NCI-H774 (cell line): ENCODE measurements around the gene TSHZ3.

Experiments
- DNase-seq: peaks from one replicate; lab custom pipeline; 2025; lab: John Stamatoyannopoulos, UW

Gene TSHZ3

DNA sequence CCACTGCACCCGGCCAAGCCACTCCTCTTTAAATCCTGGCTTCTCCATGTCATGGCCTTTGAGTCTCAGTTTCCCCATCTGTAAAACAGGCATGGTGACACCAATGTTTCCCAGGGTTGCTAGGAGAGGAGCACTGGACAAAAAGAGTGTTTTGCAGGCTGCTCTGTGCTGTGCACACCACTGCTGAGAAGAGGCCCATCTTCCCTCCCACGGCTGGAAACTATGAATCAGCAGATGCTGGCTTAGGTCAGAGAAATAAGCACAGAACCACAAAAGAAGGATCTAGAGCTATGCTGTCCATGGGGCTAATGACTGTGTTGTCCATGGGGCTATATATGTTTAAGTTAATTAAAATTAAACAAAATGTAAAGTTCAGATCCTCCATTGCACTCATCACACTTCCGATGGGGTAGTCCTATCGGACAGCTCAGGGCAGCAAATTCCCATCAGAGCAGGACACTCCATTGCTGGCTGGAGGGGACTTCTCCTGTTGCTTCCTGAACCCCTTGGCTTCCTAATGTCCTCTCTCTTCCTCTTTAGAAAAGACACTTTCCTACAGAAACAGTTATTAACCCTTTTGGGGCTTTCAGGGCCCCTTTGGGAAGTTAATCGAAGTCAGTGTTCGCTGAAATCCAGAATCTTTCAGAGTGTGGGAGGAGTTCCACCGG lies 37.1 kb downstream of the TSHZ3 start:
- DNase-seq = no peak

DNA sequence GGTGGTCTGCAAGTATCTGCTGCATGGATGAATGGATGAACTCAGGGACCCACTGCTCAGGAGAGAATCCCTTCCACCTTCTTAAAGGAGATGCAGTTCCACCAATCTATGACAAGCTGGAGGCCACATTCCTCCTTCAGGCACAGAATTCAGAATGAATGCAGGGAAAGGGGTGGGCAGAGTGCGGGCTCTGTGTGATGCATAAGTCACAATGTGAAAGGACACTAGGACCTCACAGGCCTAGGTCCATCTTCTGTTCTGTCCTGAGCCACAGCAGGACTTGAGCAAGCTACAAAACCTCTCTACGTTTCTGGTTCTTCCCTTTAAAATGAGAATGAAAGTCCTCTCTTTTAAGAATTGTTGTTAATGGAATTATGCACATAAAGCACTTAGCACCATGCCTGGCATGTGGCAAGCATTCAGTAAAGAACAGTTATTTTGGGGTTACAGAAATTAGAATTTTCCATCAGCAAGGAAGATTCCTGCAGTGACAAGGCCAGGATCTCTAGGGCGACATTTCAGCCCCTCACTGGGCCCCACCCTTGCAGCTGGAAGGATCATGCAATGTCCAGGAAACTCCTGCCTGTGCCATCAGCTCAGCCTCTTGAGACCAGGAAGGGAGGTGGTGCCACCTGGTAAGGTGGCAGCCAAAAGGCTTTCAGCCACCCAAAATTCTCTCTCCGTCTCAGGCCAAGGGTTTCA lies 38.7 kb downstream of the TSHZ3 start:
- DNase-seq = no peak

DNA sequence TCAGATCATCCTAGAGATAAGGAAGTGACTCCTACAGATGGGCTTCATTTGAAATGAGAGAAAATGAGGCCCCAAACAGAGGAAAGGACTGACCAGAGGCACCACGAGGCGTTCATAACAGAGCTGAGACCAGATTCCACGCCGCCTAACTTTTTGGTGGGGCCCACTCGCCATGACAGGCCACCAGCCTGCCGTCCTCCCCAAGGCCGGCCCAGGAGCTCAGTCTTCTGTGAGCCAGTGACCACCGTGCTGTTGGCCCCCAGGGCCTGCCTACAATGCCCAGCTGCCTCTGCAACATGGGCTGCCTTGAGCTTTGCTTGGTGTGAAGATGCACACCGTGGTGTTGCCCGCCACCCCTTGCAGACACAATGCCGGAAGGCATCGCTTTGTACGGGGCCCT lies 40.5 kb downstream of the TSHZ3 start:
- DNase-seq = no peak

DNA sequence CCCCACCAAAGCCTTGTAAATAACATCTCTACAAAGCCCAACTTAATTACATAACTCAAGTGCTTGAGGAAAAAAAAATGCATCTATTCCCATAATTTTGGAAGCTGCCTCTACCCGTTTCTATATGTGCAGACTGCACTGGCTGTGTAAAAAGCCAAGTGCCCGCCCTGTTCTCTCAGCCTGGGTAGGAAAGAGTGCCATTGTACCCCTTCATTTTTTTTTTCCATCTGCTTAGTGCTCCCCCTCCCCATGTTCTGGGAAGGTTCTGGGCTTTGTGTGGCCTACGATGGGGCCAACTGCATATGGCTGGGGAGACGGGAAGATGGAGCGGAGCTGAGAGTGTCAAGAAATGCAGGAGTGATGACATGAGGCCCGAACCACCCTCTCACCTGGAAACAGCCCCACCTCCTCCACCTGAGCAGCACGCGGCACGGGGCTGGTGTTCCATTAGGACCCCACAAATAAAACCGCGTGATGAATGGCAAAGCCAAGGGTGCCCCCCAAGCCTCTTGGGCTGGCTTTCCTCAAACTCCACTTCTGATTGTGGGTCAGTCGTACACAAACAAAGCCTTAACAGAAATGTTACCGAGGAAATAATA lies 42.1 kb downstream of the TSHZ3 start:
- no peak for DNase-seq

DNA sequence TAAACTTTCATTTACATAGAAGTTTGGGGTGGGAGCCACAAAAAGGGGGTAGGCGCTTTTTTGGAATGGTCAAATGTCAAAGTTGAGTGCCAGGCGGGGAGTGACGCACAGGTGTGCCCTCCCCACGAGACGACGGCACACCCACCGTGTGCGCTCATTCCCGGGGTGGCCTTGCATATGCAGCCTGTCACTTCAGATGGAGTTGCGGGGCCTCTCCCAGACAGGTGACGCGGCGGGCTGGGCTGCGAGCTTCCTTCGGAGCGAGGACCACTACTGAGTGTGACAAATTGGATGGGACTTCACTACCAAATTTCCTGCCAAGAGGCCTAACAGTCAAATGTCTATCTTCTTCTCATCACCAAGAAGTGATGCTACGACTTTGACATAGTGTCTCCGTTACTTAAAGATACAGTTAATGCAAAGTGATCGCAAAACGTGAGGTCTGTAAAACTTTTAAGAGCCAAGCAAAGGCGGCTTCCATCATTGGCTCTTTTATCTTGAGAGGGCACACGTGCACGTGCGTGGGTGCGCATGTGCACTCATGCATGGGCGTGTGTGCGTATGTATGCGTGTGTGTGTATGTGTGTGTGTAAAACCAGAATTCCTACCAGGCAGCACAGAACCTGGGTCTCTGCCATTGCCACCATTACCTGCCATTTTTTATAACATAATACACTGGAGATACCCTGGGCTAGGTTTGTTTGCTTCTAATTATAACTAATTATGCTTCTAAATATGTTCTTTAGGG lies 43.1 kb downstream of the TSHZ3 start:
- DNase-seq = no peak

DNA sequence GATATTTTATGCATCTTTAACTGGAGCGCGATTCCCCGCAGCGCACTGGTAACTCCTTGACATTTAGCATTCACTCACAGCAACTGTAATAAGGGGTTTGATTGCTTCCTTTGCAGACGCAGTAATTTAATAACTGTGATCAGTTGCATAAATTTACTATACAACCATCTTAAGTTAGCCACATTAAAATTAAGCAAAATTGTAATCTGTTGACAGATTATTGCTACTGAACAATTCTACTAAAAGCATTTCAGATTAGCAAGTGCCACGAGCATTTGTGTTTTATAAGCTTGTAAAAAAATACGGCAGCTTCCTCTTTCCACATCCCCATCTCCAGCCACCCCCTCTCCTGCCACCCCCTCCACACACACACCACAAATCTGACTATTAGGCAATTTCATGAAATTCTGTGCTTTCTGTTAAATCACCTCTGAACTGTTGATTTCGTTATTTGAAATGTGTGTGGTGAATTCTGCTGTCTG lies 44.4 kb downstream of the TSHZ3 start:
- no peak for DNase-seq

DNA sequence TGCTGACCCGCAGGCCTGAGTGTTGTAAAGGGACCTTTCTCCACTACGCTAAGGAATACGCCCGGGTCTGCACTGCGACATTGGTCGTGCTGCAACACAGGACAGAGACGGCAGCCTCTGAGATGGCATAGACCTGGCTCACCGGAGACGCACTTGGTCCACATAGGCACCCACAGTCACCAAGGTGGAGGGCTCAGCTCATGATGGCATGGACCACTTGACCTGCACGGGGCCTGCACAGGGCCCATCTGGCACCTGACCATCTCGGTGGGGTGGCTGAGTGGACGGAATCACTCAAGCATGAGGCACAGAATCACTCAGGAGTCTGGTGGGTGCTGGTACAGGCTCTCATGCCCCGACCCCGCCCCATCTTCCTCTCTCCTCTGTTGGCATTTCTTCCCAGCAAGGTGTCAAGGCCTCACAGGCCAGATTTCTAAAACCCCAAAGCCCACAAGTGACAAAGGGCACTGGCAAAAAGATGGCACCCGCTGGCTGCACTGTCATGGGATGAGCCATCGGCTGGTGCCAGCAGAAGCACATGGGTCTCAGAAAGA lies 45.9 kb downstream of the TSHZ3 start:
- DNase-seq = no peak

DNA sequence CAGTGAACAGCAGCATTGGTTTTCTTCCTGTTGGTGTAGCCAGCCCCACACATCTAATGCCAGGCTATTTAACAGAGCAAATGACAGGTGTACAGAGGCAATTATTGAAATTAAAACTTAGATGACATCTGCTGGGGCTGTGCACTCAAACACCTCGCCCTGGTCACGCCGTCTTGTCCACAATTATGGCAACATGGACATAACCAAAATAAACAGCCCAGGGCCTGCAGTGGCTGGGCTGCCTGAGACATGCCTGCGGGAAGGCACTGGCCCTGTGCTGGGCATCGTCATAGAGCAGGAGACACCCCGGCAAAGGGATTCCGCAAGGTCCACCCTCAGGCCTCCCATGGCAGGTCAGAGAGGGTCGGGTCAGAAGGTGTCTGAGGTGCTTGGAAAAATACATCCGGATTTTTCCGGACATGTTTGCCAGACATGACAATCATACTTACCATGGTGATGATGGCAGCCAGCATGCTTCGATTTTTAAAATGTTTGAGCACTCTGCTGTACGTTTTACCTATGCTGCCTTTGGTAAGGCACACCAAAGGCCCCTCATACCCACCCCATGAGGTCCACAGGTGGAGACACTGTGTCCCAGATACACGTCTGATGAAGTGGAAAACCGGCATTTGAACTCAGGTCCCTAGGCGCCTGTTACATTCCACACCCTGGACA lies 47.8 kb downstream of the TSHZ3 start:
- no peak for DNase-seq

DNA sequence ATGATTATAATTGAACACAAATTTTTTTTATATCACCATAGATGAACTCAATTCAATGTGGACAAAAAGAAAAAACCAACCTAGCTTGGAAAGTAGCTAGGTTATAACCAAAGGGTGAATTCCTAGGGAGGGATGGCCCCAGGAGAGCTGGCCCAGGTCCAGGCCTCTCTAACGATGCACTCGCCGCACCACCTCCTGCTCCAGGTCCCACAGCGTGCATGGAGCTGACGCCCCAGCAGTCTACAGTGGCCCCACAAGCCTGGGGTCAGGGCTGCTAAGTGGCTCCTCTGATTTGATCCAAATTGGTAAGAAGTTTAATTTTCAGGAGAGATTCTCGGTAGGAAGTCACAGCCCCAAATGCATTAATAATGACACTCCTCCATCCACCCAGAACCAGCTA lies 48.8 kb downstream of the TSHZ3 start:
- no peak for DNase-seq

DNA sequence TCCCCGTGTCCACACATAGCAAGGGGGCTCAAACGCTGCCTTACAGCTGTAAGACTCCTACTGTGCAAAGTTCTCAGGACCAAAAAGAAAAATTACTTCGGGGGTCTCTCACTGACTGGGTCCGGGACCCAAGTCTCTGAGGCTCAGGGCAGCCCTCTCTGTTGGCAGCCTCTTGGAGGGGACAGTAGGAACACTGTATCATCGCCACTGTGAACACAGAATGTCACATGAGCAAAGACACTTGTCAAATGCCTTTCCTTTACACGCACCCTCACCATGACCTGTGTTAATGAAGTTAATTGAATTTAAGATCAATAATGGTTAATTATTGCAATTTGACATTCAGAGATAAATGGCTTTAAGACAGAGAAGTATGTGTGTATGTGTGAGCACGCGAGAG lies 49.6 kb downstream of the TSHZ3 start:
- DNase-seq = no peak

DNA sequence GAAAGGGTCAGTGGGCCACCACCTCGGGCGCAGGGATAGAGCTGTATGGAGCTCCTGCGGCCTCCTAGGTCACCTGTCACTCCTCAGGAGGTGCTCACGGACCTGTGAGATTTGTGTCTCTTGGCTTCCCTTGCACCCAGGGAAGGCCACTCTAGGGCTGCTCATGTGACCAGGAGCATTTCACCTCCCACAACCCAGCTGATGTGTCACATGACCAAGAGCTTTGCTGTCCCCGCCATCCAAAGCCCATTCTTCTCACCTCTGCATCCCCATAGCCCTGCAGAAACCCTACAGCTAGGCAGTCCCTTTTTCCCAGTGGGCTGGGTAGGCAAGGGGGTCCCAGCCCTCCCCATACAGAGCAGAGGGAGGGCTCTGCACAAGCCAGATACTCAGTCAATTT lies 51.2 kb downstream of the TSHZ3 start:
- DNase-seq = no peak

DNA sequence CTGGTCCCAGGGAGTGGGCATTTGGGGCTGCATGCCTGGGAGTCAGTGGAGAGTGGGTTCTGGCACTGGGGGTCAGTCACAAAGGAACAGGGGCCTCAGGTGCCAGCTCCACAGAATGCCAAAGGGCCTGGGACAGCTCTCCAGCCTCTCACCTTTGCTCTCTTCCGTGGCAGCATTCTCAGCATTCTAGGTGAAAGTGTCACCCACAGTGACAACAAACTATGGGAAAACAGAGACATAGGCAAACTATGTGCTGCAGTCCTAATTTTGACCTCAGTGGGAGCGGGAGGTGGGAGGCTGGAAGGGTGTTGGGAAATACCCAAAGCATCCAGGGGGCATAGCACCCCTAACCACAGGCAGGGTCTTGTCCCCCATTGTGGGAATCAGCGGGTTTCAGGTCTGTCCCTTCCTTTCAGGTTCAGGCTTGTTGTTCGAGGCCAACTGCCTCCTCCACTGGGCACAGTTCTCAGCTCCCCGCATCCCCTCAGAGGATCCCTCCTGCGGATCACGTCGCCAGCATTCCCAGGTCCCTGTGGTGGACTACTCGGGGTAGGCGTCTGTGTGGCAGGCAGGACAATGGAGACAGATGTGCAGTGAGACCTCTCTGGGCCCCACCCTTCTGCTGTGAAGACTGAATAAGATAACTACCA lies 52.4 kb downstream of the TSHZ3 start:
- DNase-seq = no peak

DNA sequence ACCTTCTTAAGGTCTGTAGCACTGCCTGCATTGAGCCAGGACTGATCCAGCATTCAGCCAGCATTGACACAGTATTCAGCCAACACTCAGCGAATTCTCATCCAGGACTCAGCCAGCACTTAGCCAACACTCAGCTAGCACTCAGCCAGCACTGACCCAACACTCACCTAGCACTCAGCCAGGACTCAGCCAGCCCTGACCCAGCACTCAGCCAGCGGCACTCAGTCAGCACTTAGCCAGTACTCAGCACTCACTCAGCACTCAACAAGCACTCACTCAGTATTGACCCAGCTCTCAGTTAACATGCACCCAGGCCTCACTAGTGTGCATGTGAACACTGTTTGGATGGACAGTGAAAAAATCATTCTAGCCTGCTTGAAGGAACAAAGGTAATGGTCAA lies 55.0 kb downstream of the TSHZ3 start:
- DNase-seq = no peak

DNA sequence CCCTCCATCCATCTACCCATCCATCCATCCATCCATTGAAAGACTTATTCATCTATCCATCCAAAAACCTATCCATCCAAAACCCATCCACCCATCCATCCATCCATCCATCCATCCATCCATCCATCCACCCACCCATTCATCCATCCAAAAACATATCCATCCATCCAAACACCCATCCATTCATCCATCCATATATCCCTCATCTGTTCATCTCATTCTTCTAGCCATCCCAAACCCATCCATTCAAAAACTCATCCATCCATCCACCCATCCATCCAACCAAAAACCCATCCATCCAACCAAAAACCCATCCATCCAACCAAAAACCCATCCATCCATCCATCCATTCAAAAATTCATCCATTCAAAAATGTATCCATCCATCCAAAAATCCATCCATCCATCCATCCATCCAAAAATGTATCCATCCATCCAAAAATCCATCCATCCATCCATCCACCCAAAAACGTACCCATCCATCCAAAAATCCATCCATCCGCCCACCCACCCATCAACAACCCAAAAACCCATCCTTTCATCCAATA lies 56.5 kb downstream of the TSHZ3 start:
- DNase-seq = no peak

DNA sequence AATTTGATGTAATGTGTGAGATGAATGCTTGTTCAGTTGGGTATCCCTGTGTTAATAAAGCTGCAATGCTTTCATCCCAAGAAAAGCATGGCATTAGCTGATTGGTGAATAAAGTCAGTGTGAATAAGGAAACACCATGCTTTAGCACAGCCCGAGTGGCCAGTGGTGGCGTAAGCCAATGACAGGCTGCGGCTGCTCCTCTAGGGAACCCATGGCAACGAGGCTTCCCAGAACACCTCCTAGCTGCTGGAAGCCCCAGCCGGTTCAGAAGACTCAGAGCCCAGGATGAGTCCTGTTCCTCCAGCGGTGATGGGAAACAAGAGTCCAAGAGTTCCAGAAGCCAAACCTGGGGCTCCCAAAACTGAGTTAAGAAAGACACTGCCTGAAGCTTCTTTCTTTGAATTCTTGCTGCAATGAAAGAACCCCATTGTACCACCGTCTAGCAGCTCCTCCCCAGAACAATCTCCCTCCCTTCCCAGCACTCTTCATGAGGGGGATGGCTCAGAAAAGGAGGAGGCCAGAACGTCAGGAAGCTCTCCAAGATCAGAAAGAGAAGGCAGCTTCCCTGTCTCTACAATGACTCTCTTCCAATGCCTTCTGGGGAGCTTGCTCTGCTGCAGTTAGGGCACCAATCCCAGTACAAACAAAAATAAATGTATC lies 58.2 kb downstream of the TSHZ3 start:
- no peak for DNase-seq

DNA sequence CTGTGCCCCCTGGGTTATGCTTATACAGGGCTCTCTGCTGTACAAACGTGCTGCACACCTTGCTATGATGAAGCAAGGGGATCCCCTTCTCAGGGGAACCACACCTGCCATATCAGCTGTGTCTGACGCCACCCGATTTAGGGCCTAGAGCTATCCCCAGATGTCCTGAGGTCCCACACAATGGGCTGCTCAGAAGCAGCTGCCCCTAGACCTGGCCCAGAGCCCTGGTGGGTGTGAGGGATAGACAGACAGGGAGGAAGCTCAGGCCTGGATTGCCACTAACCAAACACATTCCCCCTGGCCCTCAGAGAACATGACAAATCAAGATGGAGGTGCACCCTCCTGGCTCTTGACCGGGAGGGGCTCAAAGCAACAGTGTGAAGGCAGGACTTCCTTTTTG lies 59.3 kb downstream of the TSHZ3 start:
- DNase-seq = no peak

DNA sequence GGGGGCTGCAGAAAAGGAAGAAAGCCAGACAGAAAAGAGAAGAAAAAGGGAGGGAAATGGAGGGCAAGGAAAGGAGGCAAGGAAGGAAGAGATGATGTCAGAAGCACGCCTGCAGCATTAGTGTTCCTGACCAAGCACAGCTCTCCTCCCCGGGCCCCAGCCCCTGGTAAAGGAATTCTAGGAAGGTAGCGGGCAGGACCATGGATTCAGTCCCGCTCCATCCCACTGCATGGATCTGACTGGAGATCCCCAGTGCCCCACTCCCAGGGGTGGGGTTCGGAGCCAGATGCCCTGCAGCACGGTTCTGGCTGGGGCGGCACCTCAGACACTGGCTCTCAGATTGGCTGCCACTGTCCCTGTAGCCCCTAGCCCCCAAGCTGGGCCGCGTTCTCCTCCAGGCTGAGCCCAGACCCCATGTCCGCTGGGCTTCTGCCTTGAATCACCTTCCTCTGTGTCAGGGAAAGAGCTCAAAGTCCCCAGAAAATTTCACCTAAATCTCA lies 59.8 kb downstream of the TSHZ3 start:
- no peak for DNase-seq

DNA sequence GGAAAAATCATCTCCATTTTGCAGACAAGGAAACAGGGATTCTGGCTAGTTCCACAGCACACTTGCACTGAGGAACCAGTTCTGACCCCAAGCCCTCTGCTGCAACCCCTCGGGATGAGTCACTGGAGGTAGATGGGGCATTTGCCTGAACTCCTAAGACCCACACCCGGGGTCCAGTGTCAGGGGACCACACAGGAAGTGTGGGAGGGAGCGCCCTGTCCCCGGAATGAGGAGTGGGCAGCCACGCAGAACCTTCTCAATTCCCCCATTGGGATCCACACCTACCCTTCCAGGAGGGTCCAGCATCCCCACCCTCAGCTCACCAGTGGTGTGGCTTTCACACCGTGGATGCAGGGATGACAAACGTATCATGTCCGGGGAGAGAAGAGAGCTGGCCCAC lies 62.7 kb downstream of the TSHZ3 start:
- no peak for DNase-seq

DNA sequence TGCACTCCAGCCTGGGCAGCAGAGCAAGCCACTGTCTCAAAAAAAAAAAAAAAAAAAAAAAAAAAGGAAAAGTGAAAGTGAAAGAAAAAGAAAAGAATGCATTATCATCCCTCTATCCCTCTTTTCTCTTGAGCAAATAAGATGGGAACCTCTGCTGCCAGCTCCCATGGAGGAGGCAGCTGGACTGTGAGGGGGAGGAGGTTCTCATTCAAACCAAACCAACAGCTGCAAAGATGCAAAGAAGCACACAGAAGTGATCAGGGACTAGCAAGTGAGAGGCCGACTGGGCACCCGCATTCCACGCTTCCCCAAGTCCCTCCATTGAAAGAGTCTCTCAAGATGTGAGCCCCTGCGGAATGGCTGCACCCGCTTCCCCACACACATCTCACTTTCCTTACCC lies 63.5 kb downstream of the TSHZ3 start:
- no peak for DNase-seq

DNA sequence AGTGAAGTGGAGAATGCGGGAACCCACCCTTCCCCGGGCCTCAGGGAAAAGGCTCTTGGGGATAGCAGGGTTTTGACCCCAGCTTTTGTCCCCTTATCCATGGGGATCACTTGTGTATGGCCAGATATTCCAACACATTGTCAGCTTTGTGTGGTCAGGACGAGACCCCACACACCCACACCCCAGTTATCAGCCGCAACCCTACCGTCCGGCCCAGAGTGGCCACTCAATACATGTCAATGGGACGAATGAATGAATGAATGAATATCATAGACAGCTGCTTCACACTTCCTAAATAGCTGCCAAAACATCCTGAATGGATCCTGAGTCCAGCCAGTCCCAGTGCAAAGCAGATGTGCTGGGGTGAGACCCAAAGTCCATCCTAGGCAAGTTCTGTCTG lies 64.6 kb downstream of the TSHZ3 start:
- no peak for DNase-seq
